Activated CD4-positive, alpha-beta T cell treated with anti-CD3 and anti-CD28 coated beads for 36 hours (primary cell): ENCODE results near the gene GRPEL2. TPM values are rescaled to one million over a fixed set of nuclear protein-coding genes. Genes with fewer than 3 reads are reported as not detected.
A peak's percentile ranks its signal among the peaks of the same experiment; 100 is the strongest.

Experiments used
- ATAC-seq: fragments of 200-7000 bp; cut with Tn5 transposase; one replicate; pipeline ENCODE4 v1.10.0; 2021; ENCODE audit warnings: mild to moderate bottlenecking, moderate library complexity
- CTCF ChIA-PET: fragments of 350-600 bp; sonication (Branson Sonifier 250); formaldehyde crosslinking; loops from one replicate; lab custom pipeline; 2021; ENCODE audit warnings: antibody characterized with exemption; lab: Charles Lee
- POLR2A ChIA-PET: fragments of 350-600 bp; sonication (Branson Sonifier 250); formaldehyde crosslinking; loops from one replicate; lab custom pipeline; 2021; ENCODE audit warnings: antibody characterized with exemption, inconsistent platforms; lab: Charles Lee
- DNase-seq: peaks from one replicate; pipeline ENCODE4 v3.0.0-alpha.2; 2020
- H3K27ac Mint-ChIP-seq: one replicate; pipeline ENCODE4 v1.8.0; 2021; ENCODE audit warnings: mixed read lengths
- H3K27me3 Mint-ChIP-seq: one replicate; pipeline ENCODE4 v1.8.0; 2021; ENCODE audit warnings: mixed read lengths
- H3K36me3 Mint-ChIP-seq: one replicate; pipeline ENCODE4 v1.8.0; 2021; ENCODE audit warnings: low read depth, mixed read lengths
- H3K4me1 Mint-ChIP-seq: one replicate; pipeline ENCODE4 v1.8.0; 2021; ENCODE audit warnings: mixed read lengths
- H3K4me3 Mint-ChIP-seq: one replicate; pipeline ENCODE4 v1.8.0; 2021; ENCODE audit warnings: mild to moderate bottlenecking, moderate library complexity, mixed read lengths
- H3K9me3 Mint-ChIP-seq: one replicate; pipeline ENCODE4 v1.8.0; 2021; ENCODE audit warnings: low read depth, mixed read lengths
- intact Hi-C, 2 experiments: fragments of 100-400 bp; cut with DNase I in 1 of 2; cut with micrococcal nuclease in 1 of 2; formaldehyde crosslinking; loops; one replicate each; pipeline versions ENCODE4 v1.14.2 to v1.15.1; 2022 to 2024; cut with DNase I, micrococcal nuclease
- total RNA-seq, 2 experiments: library from RNA; stranded (reverse); gene quantifications; one replicate each; pipeline ENCODE4 v1.2.3, GENCODE V29; 2021

The GRPEL2 gene
- total RNA-seq, 2 experiments from 2014 or later, result 27.1 to 37.2 TPM

DNA sequence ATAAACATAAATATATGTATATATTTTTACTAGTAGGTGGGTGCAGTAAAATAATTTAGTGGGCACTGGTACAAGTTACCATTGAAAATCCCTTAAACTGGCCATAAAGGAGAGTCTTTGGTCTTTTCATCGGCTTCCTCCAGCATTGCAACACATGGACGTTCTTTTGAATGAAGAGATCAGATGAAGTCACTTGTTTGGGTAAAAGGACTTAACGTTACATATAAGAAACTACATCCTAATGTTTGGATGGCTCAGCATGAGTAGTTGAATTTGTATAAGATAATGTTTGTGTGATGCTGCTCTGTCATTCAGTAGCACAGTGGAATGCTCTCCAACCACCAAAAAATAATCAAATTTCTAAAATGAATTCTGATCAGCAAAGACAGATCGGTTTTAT, 42.1 kb upstream of the GRPEL2 start:
- Mint-ChIP-seq H3K9me3 (no peaks in the 10 kb centered on the region), H3K4me1 (peaks cover 16% of the 10 kb centered on the region), H3K4me3 (no peak overlapping the region), H3K27me3 (peaks cover 2% of the 10 kb centered on the region), H3K36me3 (no peaks in the 10 kb centered on the region), H3K27ac (no peak overlapping the region)
- ChIA-PET POLR2A (no interaction called here), CTCF (interaction anchor here (0.6 kb wide), 1 partner anchor 64 kb away, joined by 3 read pairs; no protein-coding TSS in a partner anchor)
- DNase-seq (no peak), ATAC-seq (no peak)
- intact Hi-C loops, result no loop called here

DNA sequence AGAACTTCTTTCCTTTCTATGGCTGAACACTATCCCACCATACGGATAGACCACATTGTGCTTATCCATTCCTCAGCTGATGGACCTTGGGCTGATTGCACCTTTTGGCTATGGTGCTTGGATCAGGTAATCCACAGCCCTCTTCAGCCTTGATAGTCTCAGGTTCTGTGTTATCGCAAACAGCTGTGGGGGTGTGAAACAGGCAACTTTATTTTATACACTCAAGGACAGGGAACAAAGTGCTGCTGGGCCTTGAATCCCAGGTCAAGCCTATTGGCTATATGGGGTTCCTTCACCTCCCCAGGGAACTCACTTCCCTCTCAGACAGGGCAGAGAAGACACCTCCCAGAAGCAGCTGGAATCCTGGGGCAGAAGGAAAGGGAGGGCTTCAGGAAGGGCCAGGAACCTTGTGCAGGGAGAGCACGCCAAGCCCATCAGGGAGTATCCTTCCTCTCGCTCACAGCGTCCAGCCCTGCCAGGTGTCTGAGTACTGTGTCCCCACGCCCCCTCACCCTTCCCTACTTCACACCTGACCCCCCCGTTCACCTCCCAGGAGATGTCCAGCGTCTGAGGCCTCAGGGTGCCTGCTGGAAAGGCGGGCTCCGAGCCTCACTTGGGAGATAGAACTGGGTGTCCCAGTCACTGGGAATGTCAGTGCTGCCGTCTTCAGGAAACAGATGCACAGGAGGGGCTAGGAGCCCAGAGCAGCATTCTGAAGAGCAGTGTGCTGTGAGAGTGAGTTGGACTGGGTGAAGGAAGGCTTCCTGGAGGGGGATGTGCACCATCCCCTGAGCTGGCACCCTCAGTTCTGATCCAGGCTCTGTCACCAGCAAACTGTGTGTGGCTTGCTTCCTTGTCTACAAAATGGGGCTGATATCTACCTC, 40.9 kb upstream of the GRPEL2 start:
- Mint-ChIP-seq H3K36me3 (no peaks in the 10 kb centered on the region), H3K27me3 (peaks cover 2% of the 10 kb centered on the region), H3K4me1 (peaks cover 5% of the 10 kb centered on the region), H3K4me3 (no peak overlapping the region), H3K9me3 (no peaks in the 10 kb centered on the region), H3K27ac (no peak overlapping the region)
- ChIA-PET CTCF (interaction anchor here (1.1 to 1.4 kb wide), 2 partner anchors 9 to 77 kb away, joined by 3 to 6 read pairs; no protein-coding TSS in a partner anchor), POLR2A (no interaction called here)
- DNase-seq, result no peak
- ATAC-seq, result no peak
- intact Hi-C loops, result no loop called here

DNA sequence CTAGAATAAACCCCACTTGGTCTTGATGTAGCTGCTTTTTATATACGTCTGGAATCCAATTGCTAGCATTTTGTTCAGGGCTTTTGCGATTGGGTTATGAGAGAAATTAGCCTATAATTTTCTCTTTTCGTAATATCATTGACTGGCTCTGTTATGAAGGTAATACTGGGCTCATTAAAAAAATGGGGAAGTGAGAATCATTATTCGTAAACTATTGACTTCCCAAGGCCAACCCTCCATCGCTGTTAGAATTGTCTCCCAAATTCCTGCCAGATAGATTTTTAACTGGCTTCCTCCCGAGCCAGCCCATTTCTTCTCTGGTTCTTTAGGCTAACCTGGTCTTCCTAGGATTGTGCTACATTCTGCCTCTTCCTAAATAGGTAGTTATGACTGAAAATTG, 35.9 kb upstream of the GRPEL2 start:
- no peak overlapping the region for H3K27ac Mint-ChIP-seq
- ATAC-seq, result no peak
- H3K4me3 Mint-ChIP-seq, result no peak overlapping the region

DNA sequence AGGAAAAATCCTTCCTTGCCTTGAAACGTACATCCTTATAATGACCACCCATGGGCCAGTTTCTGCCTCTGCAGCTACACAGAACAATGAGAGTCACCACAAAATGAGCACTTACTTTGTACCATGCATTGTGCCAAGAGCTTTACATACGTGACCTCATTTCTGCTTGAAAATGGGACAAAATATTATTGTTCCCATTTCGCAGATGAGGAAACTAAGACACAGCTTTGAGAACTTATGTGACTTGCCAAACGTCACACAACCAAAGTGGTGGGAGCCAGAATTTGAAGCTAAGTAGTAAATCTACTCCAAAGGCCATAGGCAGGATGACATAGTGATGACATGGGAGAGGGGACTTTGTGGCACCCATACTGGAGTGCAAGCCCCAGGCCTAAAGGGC, 34.8 kb upstream of the GRPEL2 start:
- CTCF ChIA-PET, result interaction anchor here (1.3 kb wide), 1 partner anchor 19 kb away, joined by 3 read pairs; no protein-coding TSS in a partner anchor
- no peaks in the 10 kb centered on the region for H3K36me3 Mint-ChIP-seq
- ATAC-seq (no peak), DNase-seq (no peak)
- no peak overlapping the region for H3K4me3 Mint-ChIP-seq
- peaks cover 8% of the 10 kb centered on the region for H3K4me1 Mint-ChIP-seq
- intact Hi-C loops, result loop anchor here in 1 of 2 experiments (10.0 kb wide), 1 partner anchor 254 kb away; no protein-coding TSS in a partner anchor
- no peaks in the 10 kb centered on the region for H3K27me3 Mint-ChIP-seq
- no peaks in the 10 kb centered on the region for H3K9me3 Mint-ChIP-seq
- no peak overlapping the region for H3K27ac Mint-ChIP-seq
- POLR2A ChIA-PET, result no interaction called here

More for the DNA sequence above, 35.9 kb upstream of the GRPEL2 start:
- ChIA-PET POLR2A (no interaction called here), CTCF (no interaction called here)
- no peaks in the 10 kb centered on the region for H3K9me3 Mint-ChIP-seq
- H3K4me1 Mint-ChIP-seq, result peaks cover 8% of the 10 kb centered on the region
- H3K36me3 Mint-ChIP-seq, result no peaks in the 10 kb centered on the region
- no peaks in the 10 kb centered on the region for H3K27me3 Mint-ChIP-seq
- DNase-seq, result no peak
- intact Hi-C loops, result no loop called here

DNA sequence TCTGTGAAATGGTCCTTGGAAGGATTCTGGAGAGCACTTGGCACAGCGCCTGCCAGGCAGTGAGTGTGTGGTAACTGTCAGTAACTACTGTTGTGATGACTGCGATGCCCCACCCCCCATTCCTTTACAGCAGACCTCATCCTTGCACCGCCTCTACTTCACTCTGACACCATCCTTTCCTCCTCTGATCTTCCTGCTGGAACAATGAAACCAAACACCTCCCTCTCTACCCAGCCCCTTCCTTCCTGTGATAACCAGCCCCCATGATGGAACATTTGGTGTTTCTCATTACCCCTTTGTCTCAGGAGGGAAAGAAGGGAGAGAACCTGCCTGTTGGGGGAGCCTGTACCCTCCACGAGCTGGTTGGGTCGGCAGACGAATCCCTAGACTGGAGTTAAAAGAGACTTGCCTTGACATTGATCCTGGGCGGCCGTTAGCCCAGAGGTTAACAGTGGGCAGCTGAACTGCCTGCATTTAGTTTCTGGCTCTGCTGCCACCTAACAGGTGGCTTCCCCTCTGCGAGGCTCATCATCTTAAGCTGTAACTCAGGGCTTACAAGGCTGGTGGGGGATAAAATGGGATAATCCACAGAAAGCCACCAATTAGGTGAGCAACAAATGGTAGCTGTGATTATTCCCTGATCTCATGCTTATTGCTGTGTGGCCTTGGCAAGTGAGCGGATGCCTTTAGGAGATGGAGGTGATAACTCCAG, 34.2 kb upstream of the GRPEL2 start:
- POLR2A ChIA-PET, result no interaction called here
- CTCF ChIA-PET, result interaction anchor here (1.3 kb wide), 1 partner anchor 19 kb away, joined by 3 read pairs; no protein-coding TSS in a partner anchor
- peaks cover 8% of the 10 kb centered on the region for H3K4me1 Mint-ChIP-seq
- DNase-seq (peak; percentile 17), ATAC-seq (no peak)
- intact Hi-C loops, result loop anchor here in 1 of 2 experiments (10.0 kb wide), 1 partner anchor 254 kb away; no protein-coding TSS in a partner anchor
- H3K36me3 Mint-ChIP-seq, result no peaks in the 10 kb centered on the region
- H3K4me3 Mint-ChIP-seq, result no peak overlapping the region
- no peaks in the 10 kb centered on the region for H3K9me3 Mint-ChIP-seq
- no peaks in the 10 kb centered on the region for H3K27me3 Mint-ChIP-seq
- H3K27ac Mint-ChIP-seq, result no peak overlapping the region

DNA sequence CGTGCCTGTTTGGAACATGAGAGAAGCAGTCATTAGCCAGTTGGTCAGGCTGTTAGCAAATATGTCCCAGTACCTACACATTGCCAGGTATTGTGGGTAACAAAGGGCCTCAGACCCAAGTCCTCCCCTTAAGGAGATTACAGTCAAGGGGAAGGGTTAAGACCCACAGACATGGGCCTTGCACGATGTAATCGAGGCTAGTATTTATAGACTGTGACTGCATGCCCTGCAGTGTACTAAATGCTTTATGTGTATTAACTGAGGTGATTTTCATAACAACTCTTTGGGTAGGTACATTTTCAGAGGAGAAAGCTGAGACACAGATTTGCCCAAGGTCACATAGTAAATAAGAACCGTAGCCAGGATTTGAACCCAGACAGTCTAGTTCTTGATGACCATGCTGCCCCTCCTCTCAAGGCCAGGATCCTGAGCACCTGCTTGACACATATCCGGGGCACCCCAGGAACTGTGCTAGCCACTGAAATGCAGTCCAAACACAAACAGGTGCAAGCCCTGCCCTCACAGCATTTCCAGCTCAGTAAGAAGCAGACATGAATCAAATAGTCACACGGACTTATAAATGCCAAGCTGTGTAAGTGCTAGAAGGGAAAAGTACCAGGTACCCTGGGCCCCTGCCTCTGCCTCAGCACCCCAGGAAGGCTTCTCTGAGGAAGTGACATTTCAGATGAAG, 32.0 kb upstream of the GRPEL2 start:
- Mint-ChIP-seq H3K4me1 (peaks cover 8% of the 10 kb centered on the region), H3K4me3 (no peak overlapping the region), H3K27ac (no peak overlapping the region), H3K36me3 (no peaks in the 10 kb centered on the region), H3K27me3 (no peaks in the 10 kb centered on the region), H3K9me3 (no peaks in the 10 kb centered on the region)
- ATAC-seq (no peak), DNase-seq (no peak)
- ChIA-PET POLR2A (no interaction called here), CTCF (interaction anchor here (1.0 to 2.0 kb wide), 3 partner anchors 8 to 59 kb away, joined by 3 to 7 read pairs (median 3); no protein-coding TSS in a partner anchor)
- intact Hi-C loops, result loop anchor here in 1 of 2 experiments (10.0 kb wide), 1 partner anchor 252 kb away; no protein-coding TSS in a partner anchor

DNA sequence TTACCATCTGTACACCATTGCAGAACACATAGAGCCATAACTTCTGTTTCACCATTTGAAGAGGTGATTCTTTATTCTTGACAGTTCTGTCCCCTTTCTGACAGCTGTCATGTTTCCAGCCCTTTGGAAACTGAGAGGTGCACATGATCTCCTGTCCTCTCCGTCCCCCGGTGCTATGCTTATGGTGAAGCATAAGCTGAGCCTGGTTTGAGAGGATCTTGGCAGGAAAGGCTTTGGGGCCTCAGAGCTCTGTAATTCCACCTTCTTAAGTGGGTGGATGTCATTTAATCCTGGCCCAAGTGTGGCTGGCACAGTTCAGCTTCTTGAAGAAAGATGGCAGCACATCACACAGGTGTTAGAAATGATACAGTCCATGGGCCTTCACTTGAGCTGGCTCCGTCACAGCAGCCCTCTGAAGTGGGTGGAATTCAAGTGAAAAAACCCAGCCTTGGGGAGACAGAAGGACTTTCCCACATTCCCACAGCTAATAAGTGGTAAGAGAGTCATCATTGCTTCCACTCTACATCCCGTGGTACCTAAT, 30.7 kb upstream of the GRPEL2 start:
- H3K36me3 Mint-ChIP-seq, result no peaks in the 10 kb centered on the region
- peaks cover 8% of the 10 kb centered on the region for H3K4me1 Mint-ChIP-seq
- DNase-seq, result no peak
- intact Hi-C loops, result loop anchor here in 1 of 2 experiments (10.0 kb wide), 1 partner anchor 250 kb away; no protein-coding TSS in a partner anchor
- ChIA-PET POLR2A (no interaction called here), CTCF (interaction anchor here (0.7 to 2.0 kb wide), 11 partner anchors 10 to 250 kb away, joined by 3 to 8 read pairs (median 5); no protein-coding TSS in a partner anchor)
- no peaks in the 10 kb centered on the region for H3K27me3 Mint-ChIP-seq
- H3K27ac Mint-ChIP-seq, result no peak overlapping the region
- no peak overlapping the region for H3K4me3 Mint-ChIP-seq
- ATAC-seq, result peak; percentile 44
- no peaks in the 10 kb centered on the region for H3K9me3 Mint-ChIP-seq

DNA sequence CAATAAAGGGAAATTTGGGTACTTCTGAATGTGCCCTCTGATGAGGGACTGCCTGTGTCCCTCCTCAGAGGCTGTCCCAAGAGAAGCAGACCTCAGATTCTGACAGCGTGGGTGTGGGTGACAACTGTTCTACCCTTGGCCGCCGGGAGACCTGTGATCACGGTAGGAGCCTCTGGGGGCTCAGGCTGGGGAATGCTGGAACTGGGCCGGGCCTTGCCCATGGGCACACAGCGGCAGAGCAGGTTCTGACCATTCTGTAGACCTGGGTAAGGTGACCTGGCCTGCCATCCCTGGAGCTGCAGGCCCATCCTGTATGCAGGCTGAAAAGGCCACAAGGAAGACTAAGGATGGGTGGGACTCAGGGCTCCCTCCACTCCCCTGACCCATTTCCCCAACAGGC, 29.5 kb upstream of the GRPEL2 start:
- no peak for DNase-seq
- Mint-ChIP-seq H3K4me3 (no peak overlapping the region), H3K9me3 (no peaks in the 10 kb centered on the region), H3K36me3 (no peaks in the 10 kb centered on the region), H3K27ac (no peak overlapping the region), H3K4me1 (peaks cover 7% of the 10 kb centered on the region), H3K27me3 (no peaks in the 10 kb centered on the region)
- intact Hi-C loops, result loop anchor here in 1 of 2 experiments (10.0 kb wide), 1 partner anchor 249 kb away; no protein-coding TSS in a partner anchor
- CTCF ChIA-PET, result interaction anchor here (0.7 to 2.6 kb wide), 7 partner anchors 8 to 249 kb away, joined by 3 to 23 read pairs (median 6); no protein-coding TSS in a partner anchor
- POLR2A ChIA-PET, result no interaction called here
- no peak for ATAC-seq

DNA sequence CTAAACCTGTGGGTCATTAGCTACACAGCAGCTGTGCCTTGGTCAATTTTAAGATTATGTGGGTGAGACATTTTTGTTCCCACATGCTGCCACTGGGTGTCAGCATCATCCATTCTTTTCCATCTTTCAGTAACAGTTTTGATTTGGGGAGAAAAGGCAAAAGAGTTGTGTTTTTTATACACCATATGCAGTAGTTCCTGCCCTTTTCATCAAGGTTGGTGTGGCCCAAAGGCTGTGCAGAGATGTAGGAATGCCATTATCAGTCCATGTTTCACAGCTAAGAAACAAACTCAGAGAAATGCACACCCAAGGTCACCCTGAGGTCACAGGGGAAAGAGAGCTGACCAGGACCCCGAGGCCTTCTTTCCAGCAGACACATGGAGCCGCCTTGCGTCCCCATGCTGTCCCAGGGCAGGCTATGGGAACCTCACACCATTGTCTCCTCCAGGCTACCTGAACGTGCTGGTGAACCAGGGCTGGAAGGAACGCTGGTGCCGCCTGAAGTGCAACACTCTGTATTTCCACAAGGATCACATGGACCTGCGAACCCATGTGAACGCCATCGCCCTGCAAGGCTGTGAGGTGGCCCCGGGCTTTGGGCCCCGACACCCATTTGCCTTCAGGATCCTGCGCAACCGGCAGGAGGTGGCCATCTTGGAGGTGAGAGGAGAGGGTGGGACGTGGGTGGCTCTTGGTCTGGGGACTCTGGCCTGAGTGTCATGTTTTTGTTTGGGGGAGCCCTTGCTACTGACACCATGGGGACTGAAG, 27.8 kb upstream of the GRPEL2 start:
- peak; percentile 74 for ATAC-seq
- H3K9me3 Mint-ChIP-seq, result no peaks in the 10 kb centered on the region
- CTCF ChIA-PET, result interaction anchor here (0.6 to 2.6 kb wide), 28 partner anchors 9 to 247 kb away, joined by 3 to 23 read pairs (median 4); partner anchors contain the start of genes GRPEL2 and PCYOX1L
- no peaks in the 10 kb centered on the region for H3K4me1 Mint-ChIP-seq
- peak; percentile 52 for DNase-seq
- H3K27me3 Mint-ChIP-seq, result no peaks in the 10 kb centered on the region
- POLR2A ChIA-PET, result no interaction called here
- intact Hi-C loops, result loop anchor here (1.0 to 10.0 kb wide), 3 partner anchors 54 to 247 kb away; no protein-coding TSS in a partner anchor
- no peak overlapping the region for H3K4me3 Mint-ChIP-seq
- no peak overlapping the region for H3K27ac Mint-ChIP-seq
- no peaks in the 10 kb centered on the region for H3K36me3 Mint-ChIP-seq

DNA sequence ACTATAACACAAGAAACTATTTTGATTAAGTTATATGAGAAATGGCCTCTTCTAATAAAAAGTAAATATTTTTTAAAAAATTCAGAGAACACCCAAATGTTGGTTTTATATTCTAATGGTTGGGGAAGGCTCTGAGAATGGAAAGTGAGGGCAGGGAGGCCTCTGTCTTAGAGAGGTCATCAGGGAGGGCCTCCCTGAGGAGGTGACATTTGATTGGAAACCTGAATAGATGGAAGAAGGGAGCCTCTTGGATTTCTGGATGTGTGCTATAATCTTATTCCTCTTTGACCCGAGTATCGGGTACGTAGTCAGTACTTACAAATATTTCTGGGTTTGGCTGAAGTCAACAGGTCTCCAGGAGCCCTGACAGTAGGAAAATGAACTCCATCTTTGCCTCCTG, 26.1 kb upstream of the GRPEL2 start:
- ChIA-PET CTCF (interaction anchor here (0.6 to 2.9 kb wide), 5 partner anchors 49 to 244 kb away, joined by 3 to 22 read pairs (median 13); no protein-coding TSS in a partner anchor), POLR2A (no interaction called here)
- DNase-seq, result no peak
- Mint-ChIP-seq H3K36me3 (no peaks in the 10 kb centered on the region), H3K9me3 (peaks cover 1% of the 10 kb centered on the region), H3K27me3 (no peaks in the 10 kb centered on the region), H3K4me3 (no peak overlapping the region), H3K4me1 (no peaks in the 10 kb centered on the region), H3K27ac (no peak overlapping the region)
- intact Hi-C loops, result loop anchor here in 1 of 2 experiments (10.0 kb wide), 1 partner anchor 246 kb away; no protein-coding TSS in a partner anchor
- ATAC-seq, result no peak
